Osteocyte (in vitro differentiated cells): ENCODE measurements around the gene ZBTB18. TPM values are rescaled to one million over a fixed set of nuclear protein-coding genes. Genes with fewer than 3 reads are reported as not detected.

ENCODE experiments used
- DNase-seq: peaks from one replicate; pipeline ENCODE4 v3.0.0; 2021; ENCODE audit warnings: mixed read lengths; ENCODE audit not compliant: unreplicated experiment; ENCODE audit errors: extremely low spot score
- H3K27ac Mint-ChIP-seq: one replicate; pipeline ENCODE4 v1.8.0; 2021; ENCODE audit warnings: mild to moderate bottlenecking, mixed read lengths; ENCODE audit not compliant: unreplicated experiment
- H3K27me3 Mint-ChIP-seq: one replicate; pipeline ENCODE4 v1.8.0; 2021; ENCODE audit warnings: mixed read lengths; ENCODE audit not compliant: unreplicated experiment
- H3K36me3 Mint-ChIP-seq: one replicate; pipeline ENCODE4 v1.8.0; 2021; ENCODE audit warnings: mixed read lengths; ENCODE audit not compliant: unreplicated experiment
- H3K4me1 Mint-ChIP-seq: one replicate; pipeline ENCODE4 v1.8.0; 2021; ENCODE audit warnings: mixed read lengths; ENCODE audit not compliant: unreplicated experiment
- H3K4me3 Mint-ChIP-seq: one replicate; pipeline ENCODE4 v1.8.0; 2021; ENCODE audit warnings: mild to moderate bottlenecking, moderate library complexity, mixed read lengths; ENCODE audit not compliant: unreplicated experiment
- H3K9me3 Mint-ChIP-seq: one replicate; pipeline ENCODE4 v1.8.0; 2021; ENCODE audit warnings: mixed read lengths; ENCODE audit not compliant: unreplicated experiment
- CTCF ChIP-seq: fragments of 200-600 bp; sonication (generic); IDR thresholded peaks from 2 replicates; pipeline ENCODE4 v1.5.0; 2021; ENCODE audit warnings: antibody characterized with exemption, mild to moderate bottlenecking, moderate library complexity
- total RNA-seq: library from RNA; stranded (reverse); gene quantifications from 2 replicates; pipeline ENCODE4 v1.2.1, GENCODE V29; 2021

ZBTB18 gene
- total RNA-seq, 1 donor from 2014 or later, result 24.2 TPM

DNA sequence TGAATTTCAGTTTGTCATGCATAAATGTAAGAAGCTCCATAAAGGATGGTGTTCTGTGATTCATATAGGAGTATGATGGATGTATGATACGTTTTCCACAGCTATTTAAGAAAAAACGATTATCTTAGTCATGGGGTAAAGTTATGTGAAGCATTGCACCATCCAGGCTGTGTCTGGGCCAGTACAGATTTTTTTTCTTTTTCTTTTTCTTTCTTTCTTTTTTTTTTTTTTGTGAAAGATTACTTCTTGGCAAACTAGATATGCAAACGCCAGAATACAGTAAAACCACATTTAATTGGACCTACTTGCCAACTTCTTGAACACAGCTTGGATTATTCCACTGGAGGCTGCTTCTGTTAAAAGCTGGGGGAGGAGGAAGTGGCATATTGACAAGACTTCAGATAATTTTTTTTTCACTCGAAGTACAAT lies 14.9 kb downstream of the ZBTB18 start:
- DNase-seq, result no peak
- Mint-ChIP-seq H3K4me1 (peaks cover 18% of the 10 kb centered on the region), H3K27me3 (no peaks in the 10 kb centered on the region), H3K4me3 (no peak overlapping the region), H3K36me3 (no peaks in the 10 kb centered on the region), H3K9me3 (no peaks in the 10 kb centered on the region), H3K27ac (no peak overlapping the region)
- no peak for TF ChIP-seq CTCF

- H3K27ac Mint-ChIP-seq, result no peak overlapping the region
- no peak overlapping the region for H3K4me3 Mint-ChIP-seq
- no peaks in the 10 kb centered on the region for H3K27me3 Mint-ChIP-seq
- no peaks in the 10 kb centered on the region for H3K9me3 Mint-ChIP-seq
- no peaks in the 10 kb centered on the region for H3K36me3 Mint-ChIP-seq
- H3K4me1 Mint-ChIP-seq, result peaks cover 18% of the 10 kb centered on the region
- no peak for TF ChIP-seq CTCF
- DNase-seq, result peak; percentile 78
These were observed 16.1 kb downstream of the ZBTB18 start for GRCh38 chr1:244066954-244067716.

DNA sequence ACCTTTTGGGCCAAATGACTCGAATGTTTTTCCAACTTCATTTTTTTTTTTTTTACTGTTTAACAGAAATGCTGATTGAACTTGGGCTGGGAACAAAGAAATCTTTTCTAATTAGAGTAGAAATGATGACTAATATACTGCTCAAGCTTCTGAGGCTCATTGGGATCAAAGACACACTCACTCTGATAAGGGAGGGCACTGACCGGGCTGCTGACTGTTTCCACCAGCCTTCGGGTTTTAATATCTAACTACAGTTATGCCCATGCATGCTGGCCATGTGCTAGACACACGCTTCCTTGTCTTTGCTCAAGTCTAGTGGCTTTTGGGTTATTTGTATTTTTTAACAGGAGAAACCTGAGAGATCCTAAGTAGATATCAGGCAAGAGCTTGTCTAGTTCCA lies 16.8 kb downstream of the ZBTB18 start:
- Mint-ChIP-seq H3K9me3 (no peaks in the 10 kb centered on the region), H3K27ac (no peak overlapping the region), H3K36me3 (no peaks in the 10 kb centered on the region), H3K4me3 (no peak overlapping the region), H3K27me3 (no peaks in the 10 kb centered on the region), H3K4me1 (peaks cover 18% of the 10 kb centered on the region)
- DNase-seq, result no peak
- no peak for TF ChIP-seq CTCF

DNA sequence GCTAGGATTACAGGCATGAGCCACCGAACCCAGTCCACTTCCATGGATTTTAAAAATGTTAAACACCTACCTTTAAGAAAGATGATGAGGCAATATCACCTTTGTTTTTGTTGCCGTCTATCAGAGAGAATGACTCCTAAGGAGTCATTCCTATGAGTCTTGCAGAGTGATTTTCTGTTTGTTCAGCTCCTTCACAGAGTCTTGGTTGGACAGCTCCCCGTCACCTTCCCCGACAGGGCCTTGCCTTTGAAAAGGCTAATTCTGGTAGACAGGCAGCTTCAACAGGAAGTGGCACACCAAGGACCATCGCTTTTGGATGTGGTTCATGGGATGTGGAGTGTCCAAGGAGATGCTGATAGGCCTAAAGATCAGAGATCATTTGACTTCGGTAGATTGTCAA lies 17.5 kb downstream of the ZBTB18 start:
- H3K27me3 Mint-ChIP-seq, result no peaks in the 10 kb centered on the region
- no peak for DNase-seq
- no peak overlapping the region for H3K4me3 Mint-ChIP-seq
- no peak overlapping the region for H3K27ac Mint-ChIP-seq
- H3K4me1 Mint-ChIP-seq, result peaks cover 18% of the 10 kb centered on the region
- H3K9me3 Mint-ChIP-seq, result no peaks in the 10 kb centered on the region
- no peaks in the 10 kb centered on the region for H3K36me3 Mint-ChIP-seq
- no peak for TF ChIP-seq CTCF

DNA sequence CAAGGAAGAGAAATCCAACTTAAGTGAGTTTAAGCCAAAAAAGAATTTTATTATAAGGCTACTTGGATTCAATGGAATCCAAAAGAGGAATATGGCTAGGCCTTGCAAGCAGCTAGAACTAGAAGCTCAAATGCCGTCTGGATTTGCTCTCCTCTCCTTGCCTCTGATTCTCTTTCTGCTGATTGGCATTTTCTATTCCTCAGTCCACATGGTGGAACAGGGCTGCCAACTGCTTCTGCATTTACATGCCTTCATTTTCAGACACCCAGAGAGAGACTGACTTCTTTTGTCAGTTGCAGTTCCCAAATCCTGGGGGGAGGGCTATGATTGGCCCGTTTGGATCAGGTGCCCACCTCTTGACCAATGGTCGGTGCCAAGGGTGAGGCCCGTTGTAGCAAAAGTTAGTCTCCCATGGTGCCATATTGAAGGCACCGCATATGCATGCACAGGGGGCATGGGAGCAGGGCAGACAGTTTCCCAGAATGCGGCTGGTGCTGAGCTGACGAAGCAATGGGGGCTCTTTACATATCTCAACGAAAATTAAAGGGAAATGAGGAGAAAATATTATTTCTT lies 18.3 kb downstream of the ZBTB18 start:
- H3K36me3 Mint-ChIP-seq, result no peaks in the 10 kb centered on the region
- no peak overlapping the region for H3K27ac Mint-ChIP-seq
- no peaks in the 10 kb centered on the region for H3K9me3 Mint-ChIP-seq

More for the DNA sequence above, 18.3 kb downstream of the ZBTB18 start:
- H3K4me1 Mint-ChIP-seq, result peaks cover 18% of the 10 kb centered on the region
- no peaks in the 10 kb centered on the region for H3K27me3 Mint-ChIP-seq
- no peak for TF ChIP-seq CTCF
- no peak overlapping the region for H3K4me3 Mint-ChIP-seq
- DNase-seq, result no peak
